Progenitor cell of endocrine pancreas (in vitro differentiated cells): ENCODE data around the gene DNAH8. TPM values are rescaled to one million over a fixed set of nuclear protein-coding genes. Genes with fewer than 3 reads are reported as not detected.

Source experiments
- DNase-seq: peaks from one replicate; pipeline ENCODE4 v3.0.0; 2021; ENCODE audit warnings: low spot score; ENCODE audit not compliant: unreplicated experiment
- H3K27ac Mint-ChIP-seq: 2 replicates; pipeline ENCODE4 v1.8.0; 2021; ENCODE audit warnings: mild to moderate bottlenecking, moderate library complexity, mixed read lengths
- H3K27me3 Mint-ChIP-seq: 2 replicates; pipeline ENCODE4 v1.8.0; 2021; ENCODE audit warnings: mixed read lengths
- H3K36me3 Mint-ChIP-seq: 2 replicates; pipeline ENCODE4 v1.8.0; 2022; ENCODE audit warnings: mixed read lengths; ENCODE audit not compliant: insufficient read depth
- H3K4me1 Mint-ChIP-seq: 2 replicates; pipeline ENCODE4 v1.8.0; 2021; ENCODE audit warnings: low read depth, mixed read lengths
- H3K4me3 Mint-ChIP-seq: 2 replicates; pipeline ENCODE4 v1.8.0; 2021; ENCODE audit warnings: low read depth, mild to moderate bottlenecking, moderate library complexity, mixed read lengths
- H3K9me3 Mint-ChIP-seq: 2 replicates; pipeline ENCODE4 v1.8.0; 2021; ENCODE audit warnings: low read depth, mixed read lengths
- total RNA-seq: library from RNA; stranded (reverse); gene quantifications from 2 replicates; pipeline ENCODE4 v1.2.1, GENCODE V29; 2021
- TF ChIP-seq, protein P1 (sequence below): fragments of 200-600 bp; sonication (generic); IDR thresholded peaks from one replicate; pipeline ENCODE4 v1.5.0; 2021; ENCODE audit warnings: antibody characterized with exemption, mild to moderate bottlenecking; ENCODE audit not compliant: unreplicated experiment

DNAH8 gene
- total RNA-seq, 1 donor from 2014 or later, result 0.12 TPM

DNA sequence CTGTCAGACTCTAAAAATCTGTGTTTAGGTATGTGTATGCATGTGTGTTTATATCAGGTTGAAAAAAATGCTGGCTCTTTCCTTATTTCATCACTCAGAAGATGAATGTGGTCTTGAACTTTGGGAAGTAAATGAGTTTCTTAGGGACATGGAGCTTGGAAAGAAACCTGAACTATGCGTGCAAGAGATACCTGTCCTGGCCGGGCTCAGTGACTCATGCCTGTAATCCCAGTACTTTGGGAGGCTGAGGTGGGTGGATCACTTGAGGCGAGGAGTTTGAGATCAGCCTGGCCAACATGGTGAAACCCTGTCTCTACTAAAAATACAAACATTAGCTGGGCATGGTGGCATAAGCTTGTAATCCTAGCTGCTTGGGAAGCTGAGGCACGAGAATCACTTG is 329.1 kb downstream of the DNAH8 start:
- TF ChIP-seq, protein P1, sequence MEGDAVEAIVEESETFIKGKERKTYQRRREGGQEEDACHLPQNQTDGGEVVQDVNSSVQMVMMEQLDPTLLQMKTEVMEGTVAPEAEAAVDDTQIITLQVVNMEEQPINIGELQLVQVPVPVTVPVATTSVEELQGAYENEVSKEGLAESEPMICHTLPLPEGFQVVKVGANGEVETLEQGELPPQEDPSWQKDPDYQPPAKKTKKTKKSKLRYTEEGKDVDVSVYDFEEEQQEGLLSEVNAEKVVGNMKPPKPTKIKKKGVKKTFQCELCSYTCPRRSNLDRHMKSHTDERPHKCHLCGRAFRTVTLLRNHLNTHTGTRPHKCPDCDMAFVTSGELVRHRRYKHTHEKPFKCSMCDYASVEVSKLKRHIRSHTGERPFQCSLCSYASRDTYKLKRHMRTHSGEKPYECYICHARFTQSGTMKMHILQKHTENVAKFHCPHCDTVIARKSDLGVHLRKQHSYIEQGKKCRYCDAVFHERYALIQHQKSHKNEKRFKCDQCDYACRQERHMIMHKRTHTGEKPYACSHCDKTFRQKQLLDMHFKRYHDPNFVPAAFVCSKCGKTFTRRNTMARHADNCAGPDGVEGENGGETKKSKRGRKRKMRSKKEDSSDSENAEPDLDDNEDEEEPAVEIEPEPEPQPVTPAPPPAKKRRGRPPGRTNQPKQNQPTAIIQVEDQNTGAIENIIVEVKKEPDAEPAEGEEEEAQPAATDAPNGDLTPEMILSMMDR, result no peak
- peaks cover 58% of the 10 kb centered on the region for H3K27me3 Mint-ChIP-seq

DNA sequence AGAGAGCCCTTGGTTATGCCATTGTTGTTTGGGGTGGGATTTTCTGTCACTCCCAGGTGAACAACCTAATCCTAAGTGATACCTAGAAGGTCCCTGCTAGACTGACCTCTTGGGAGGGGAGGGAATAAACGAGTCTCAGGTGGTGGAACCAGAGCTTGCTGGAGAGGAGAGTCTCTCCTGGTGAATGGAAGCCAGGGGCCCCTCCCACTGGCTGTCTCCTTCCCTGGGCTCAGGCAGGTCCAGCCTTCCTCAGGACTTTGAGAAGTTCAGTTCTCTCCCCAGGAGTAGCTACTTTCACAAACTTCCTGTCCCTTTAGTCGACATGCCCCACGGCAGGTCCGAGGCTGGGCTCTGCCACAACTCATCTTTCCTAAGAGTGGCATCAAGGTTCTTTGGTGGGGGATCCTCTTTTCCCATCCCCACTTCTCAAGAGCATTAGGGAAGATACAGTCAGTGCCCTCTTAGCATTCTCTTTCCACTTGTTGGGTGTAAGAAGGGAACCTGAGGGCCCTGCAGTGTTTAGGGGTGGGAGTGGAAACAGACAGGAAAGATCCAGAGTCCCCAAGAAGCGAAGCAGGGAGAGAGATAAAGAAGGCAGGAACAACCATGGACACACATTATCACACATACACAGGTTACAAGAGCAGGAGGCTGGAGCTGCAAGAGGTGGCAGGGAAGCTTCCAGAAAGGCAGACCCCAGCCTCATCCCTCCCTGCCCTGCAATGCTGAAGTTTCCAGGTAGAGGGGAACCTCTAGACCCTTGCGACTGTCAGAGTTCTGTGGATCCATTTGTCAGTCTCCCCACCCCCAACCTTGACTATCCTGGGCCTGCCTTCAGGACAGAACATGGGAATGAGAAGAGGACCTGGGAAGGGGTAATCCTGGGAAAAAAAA is 332.6 kb downstream of the DNAH8 start:
- Mint-ChIP-seq H3K4me1 (peaks cover 2% of the 10 kb centered on the region), H3K27ac (no peak overlapping the region), H3K27me3 (peaks cover 62% of the 10 kb centered on the region), H3K9me3 (no peaks in the 10 kb centered on the region), H3K36me3 (no peaks in the 10 kb centered on the region), H3K4me3 (peak overlapping the region; percentile 62)
- TF ChIP-seq, protein P1, result no peak
- no peak for DNase-seq

More for the DNA sequence above, 329.1 kb downstream of the DNAH8 start:
- Mint-ChIP-seq H3K27ac (no peak overlapping the region), H3K4me1 (peaks cover 2% of the 10 kb centered on the region), H3K4me3 (no peak overlapping the region), H3K9me3 (no peaks in the 10 kb centered on the region), H3K36me3 (no peaks in the 10 kb centered on the region)
- no peak for DNase-seq

DNA sequence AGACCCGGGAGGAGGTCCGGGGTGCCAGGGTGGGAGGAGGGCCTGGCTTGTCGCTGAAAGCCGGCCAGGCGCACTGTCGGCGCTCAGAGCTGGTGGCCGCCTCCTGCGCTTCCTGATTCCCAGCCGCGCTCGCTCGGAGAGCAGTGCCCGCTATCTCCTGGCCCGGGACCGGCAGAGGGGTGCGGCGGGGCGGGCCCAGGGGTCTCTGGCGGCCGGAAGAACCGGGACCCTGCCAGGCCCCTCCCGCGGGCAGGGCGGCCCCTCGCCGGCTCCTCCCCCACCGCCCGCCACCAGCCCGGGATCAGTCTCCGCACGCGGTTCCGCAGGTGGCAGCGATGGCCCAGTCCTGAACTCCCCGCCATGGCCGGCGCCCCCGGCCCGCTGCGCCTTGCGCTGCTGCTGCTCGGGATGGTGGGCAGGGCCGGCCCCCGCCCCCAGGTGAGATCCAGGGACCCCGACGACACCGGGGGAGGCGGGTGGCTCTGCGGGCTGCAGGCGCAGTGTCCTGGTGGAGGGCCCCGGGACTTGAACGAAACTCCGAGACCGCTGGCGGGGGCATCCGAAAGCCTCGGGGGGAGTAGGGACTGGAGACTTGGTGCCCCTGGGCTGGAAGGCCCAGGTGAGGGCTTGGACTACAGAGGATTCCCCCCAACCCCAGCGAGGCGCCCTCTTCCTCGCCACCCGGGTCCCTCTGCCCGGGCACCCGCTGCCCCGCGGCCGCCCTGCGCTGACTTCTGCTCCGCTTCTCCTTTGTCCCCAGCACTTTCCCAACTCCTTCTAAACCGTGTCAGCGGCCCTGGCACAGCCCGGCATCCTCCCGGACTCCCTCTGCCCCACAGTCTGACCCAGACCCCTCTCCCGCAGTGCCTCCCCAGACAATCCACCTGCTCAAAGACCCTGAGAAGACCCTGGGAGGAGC is 333.6 kb downstream of the DNAH8 start, which contains the start of gene GLP1R:
Gene GLP1R (plus strand): TSS at position 301 of the 919 bp plus-strand sequence. CDS start 60 bp downstream, at position 361.
- Mint-ChIP-seq H3K36me3 (no peaks in the 10 kb centered on the region), H3K4me1 (peaks cover 4% of the 10 kb centered on the region), H3K9me3 (no peaks in the 10 kb centered on the region), H3K4me3 (peak within 1 kb of the TSS; percentile 77), H3K27ac (peak within 1 kb of the TSS; percentile 82), H3K27me3 (peaks cover 60% of the 10 kb centered on the region)
- peak; percentile 25 for DNase-seq
- TF ChIP-seq, protein P1, result no peak

DNA sequence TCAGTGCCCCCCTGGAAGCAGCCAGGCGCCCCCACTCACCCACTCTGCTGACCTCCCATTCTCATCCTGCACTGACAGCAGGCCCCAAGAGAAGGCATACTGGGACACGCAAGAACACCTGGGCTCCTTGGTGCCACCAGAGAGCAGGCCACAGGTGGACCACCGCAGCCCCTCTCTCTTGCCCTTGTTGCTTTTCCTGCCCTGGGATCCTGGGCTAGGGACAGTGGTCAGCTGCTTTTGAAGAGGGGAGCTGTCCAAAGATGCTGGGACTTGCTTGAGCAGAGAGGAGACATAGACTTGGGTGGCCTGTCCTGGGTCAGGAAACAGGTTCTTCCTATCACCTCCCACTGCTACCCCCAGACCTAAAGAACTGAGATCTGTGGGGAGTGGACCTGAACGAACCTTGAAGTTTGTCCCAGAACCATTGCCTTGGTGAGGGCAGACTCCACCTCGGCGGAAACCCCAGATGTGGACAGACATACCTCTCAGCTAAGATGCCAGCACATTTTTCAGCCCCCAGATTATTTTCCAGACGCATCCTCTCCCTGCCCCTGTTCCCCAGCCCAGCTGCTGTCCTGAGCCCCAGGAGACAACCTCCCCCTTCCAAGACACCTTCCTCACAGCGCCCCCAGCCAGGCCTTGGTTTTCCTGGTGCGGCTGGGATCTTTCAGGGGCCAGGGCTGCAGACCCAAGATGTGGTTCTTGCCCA is 334.6 kb downstream of the DNAH8 start:
- no peak for DNase-seq
- Mint-ChIP-seq H3K4me3 (peak overlapping the region; percentile 77), H3K27ac (peak overlapping the region; percentile 82), H3K9me3 (no peaks in the 10 kb centered on the region), H3K27me3 (peaks cover 57% of the 10 kb centered on the region), H3K4me1 (peaks cover 12% of the 10 kb centered on the region), H3K36me3 (no peaks in the 10 kb centered on the region)
- TF ChIP-seq, protein P1, result no peak
